ENCODE data around the gene EAPP. TPM values are rescaled to one million over a fixed set of nuclear protein-coding genes. Genes with fewer than 3 reads are reported as not detected.
"Not testable (repeated sequence)": the region's sequence is repeated elsewhere in the genome, so short reads cannot be mapped to it uniquely, and the experiment has no call there.

EAPP gene
- total RNA-seq, 5 donors from 2014 or later (not counting 1 experiment from before 2014, with no cell fraction given), result 48.9 to 77.7 (median 53.6) TPM

GRCh38 chr14:34549276-34549966 lies 9.9 kb upstream of the EAPP start:
- H3K4me1 ChIP-seq (ENCODE audit: control insufficient read depth in 1 of 2, extremely low read depth in 1 of 2, insufficient read depth in 2 of 2, low read length in 2 of 2); POLR2A ChIA-PET; H3K9me3 ChIP-seq; H3K27ac ChIP-seq (ENCODE audit: low read length); H3K27me3 ChIP-seq (replicated peaks in 1 of 2; ENCODE audit: control insufficient read depth in 2 of 2, extremely low read depth in 1 of 2, insufficient read depth in 2 of 2, low read length in 1 of 2); H3K9me3 Mint-ChIP-seq; DNase-seq; ATAC-seq (replicated peaks in 1 of 4); H3K4me3 ChIP-seq (ENCODE audit: control insufficient read depth in 1 of 2, extremely low read depth in 1 of 2, low read length in 1 of 2); H3K36me3 Mint-ChIP-seq; H3K36me3 ChIP-seq (ENCODE audit: control insufficient read depth in 2 of 2, extremely low read depth in 1 of 2, insufficient read depth in 1 of 2, low read length in 1 of 2); H3K27me3 Mint-ChIP-seq: not testable (repeated sequence)
- 93% methylated on average over 6 of the region's 19 CpGs for WGBS (ENCODE audit: insufficient coverage)
- Mint-ChIP-seq H3K27ac (peak overlapping the region in 1 of 2 donors; percentile 5), H3K4me1 (peaks cover 5 to 17% (median 8%) of the 10 kb centered on the region in 3 donors), H3K4me3 (peak overlapping the region in 1 of 3 donors; percentile 20)
- CTCF ChIA-PET, result interaction anchor here in 1 of 2 donors (0.6 kb wide), 1 partner anchor 493 kb away, joined by 3 read pairs; no protein-coding TSS in a partner anchor

- Histone ChIP-seq H3K27ac (ENCODE audit: low read length) (no peak overlapping the region), H3K4me3 (ENCODE audit: control insufficient read depth in 1 of 2, extremely low read depth in 1 of 2, low read length in 1 of 2) (no peak overlapping the region), H3K9me3 (no peaks in the 10 kb centered on the region), H3K27me3 (replicated peaks in 1 of 2; ENCODE audit: control insufficient read depth in 2 of 2, extremely low read depth in 1 of 2, insufficient read depth in 2 of 2, low read length in 1 of 2) (no peaks in the 10 kb centered on the region), H3K36me3 (ENCODE audit: control insufficient read depth in 2 of 2, extremely low read depth in 1 of 2, insufficient read depth in 1 of 2, low read length in 1 of 2) (no peaks in the 10 kb centered on the region), H3K4me1 (ENCODE audit: control insufficient read depth in 1 of 2, extremely low read depth in 1 of 2, insufficient read depth in 2 of 2, low read length in 2 of 2) (peaks cover 2 to 5% of the 10 kb centered on the region in 2 experiments)
- Mint-ChIP-seq H3K27me3 (no peaks in the 10 kb centered on the region), H3K36me3 (no peaks in the 10 kb centered on the region), H3K9me3 (peaks cover 0 to 8% (median 5%) of the 10 kb centered on the region in 3 donors), H3K4me3 (peak overlapping the region in 2 of 3 donors; percentile 28 to 29), H3K27ac (peak overlapping the region in 1 of 2 donors; percentile 69), H3K4me1 (peaks cover 0 to 13% (median 4%) of the 10 kb centered on the region in 3 donors)
- 80% methylated on average over 2 of the region's 14 CpGs for WGBS (ENCODE audit: insufficient coverage)
- ATAC-seq (replicated peaks in 1 of 4) (no peak), DNase-seq (peak in 8 of 35 experiments; percentile 13 to 49 (median 26))
- CTCF ChIA-PET, result no interaction called here
- POLR2A ChIA-PET, result interaction anchor here in 1 of 2 donors (0.6 to 0.7 kb wide), 2 partner anchors 9 to 854 kb away, joined by 3 to 8 read pairs; no protein-coding TSS in a partner anchor
These were observed 9.0 kb upstream of the EAPP start for GRCh38 chr14:34548472-34548981.

GRCh38 chr14:34547136-34547520 lies 7.6 kb upstream of the EAPP start:
- H3K9me3 Mint-ChIP-seq; H3K27ac ChIP-seq (ENCODE audit: low read length); H3K9me3 ChIP-seq; H3K36me3 Mint-ChIP-seq; H3K4me3 ChIP-seq (ENCODE audit: control insufficient read depth in 1 of 2, extremely low read depth in 1 of 2, low read length in 1 of 2); POLR2A ChIA-PET; H3K4me3 Mint-ChIP-seq; H3K27ac Mint-ChIP-seq; H3K4me1 ChIP-seq (ENCODE audit: control insufficient read depth in 1 of 2, extremely low read depth in 1 of 2, insufficient read depth in 2 of 2, low read length in 2 of 2); DNase-seq; H3K27me3 ChIP-seq (replicated peaks in 1 of 2; ENCODE audit: control insufficient read depth in 2 of 2, extremely low read depth in 1 of 2, insufficient read depth in 2 of 2, low read length in 1 of 2); CTCF ChIA-PET; H3K36me3 ChIP-seq (ENCODE audit: control insufficient read depth in 2 of 2, extremely low read depth in 1 of 2, insufficient read depth in 1 of 2, low read length in 1 of 2); H3K27me3 Mint-ChIP-seq: not testable (repeated sequence)
- peaks cover 0 to 13% (median 4%) of the 10 kb centered on the region in 3 donors for H3K4me1 Mint-ChIP-seq
- no CpG with 5 or more reads among the region's 16 CpGs for WGBS (ENCODE audit: insufficient coverage)
- ATAC-seq (replicated peaks in 1 of 4), result peak; percentile 2 to 48 (median 4)

- POLR2A ChIA-PET, H3K27ac Mint-ChIP-seq: not testable (repeated sequence)
- no CpG with 5 or more reads among the region's 68 CpGs for WGBS (ENCODE audit: insufficient coverage)
These were observed 7.0 kb upstream of the EAPP start for GRCh38 chr14:34546272-34547135.

GRCh38 chr14:34540181-34541059 lies 919 bp upstream of the EAPP start:
- 95% methylated on average over 10 of the region's 19 CpGs for WGBS (ENCODE audit: insufficient coverage)
- H3K9me3 Mint-ChIP-seq; ATAC-seq (replicated peaks in 1 of 4); H3K27me3 ChIP-seq (replicated peaks in 1 of 2; ENCODE audit: control insufficient read depth in 2 of 2, extremely low read depth in 1 of 2, insufficient read depth in 2 of 2, low read length in 1 of 2); CTCF ChIA-PET; H3K36me3 Mint-ChIP-seq; H3K27me3 Mint-ChIP-seq; H3K9me3 ChIP-seq: not testable (repeated sequence)
- Histone ChIP-seq H3K36me3 (ENCODE audit: control insufficient read depth in 2 of 2, extremely low read depth in 1 of 2, insufficient read depth in 1 of 2, low read length in 1 of 2) (peaks cover 0 to 24% of the 10 kb centered on the region in 2 donors), H3K27ac (ENCODE audit: low read length) (peak overlapping the region; percentile 90), H3K4me3 (ENCODE audit: control insufficient read depth in 1 of 2, extremely low read depth in 1 of 2, low read length in 1 of 2) (peak overlapping the region; percentile 96 to 97), H3K4me1 (ENCODE audit: control insufficient read depth in 1 of 2, extremely low read depth in 1 of 2, insufficient read depth in 2 of 2, low read length in 2 of 2) (peaks cover 18 to 32% of the 10 kb centered on the region in 2 experiments)
- H3K4me3 Mint-ChIP-seq, result peak overlapping the region; percentile 99
- peak in 1 of 35 experiments; percentile 20 for DNase-seq
- H3K27ac Mint-ChIP-seq, result peak overlapping the region; percentile 97 to 99
- POLR2A ChIA-PET, result interaction anchor here (0.6 to 0.7 kb wide), 3 partner anchors 8 to 583 kb away, joined by 3 read pairs; no protein-coding TSS in a partner anchor
- peaks cover 35 to 41% (median 36%) of the 10 kb centered on the region in 3 donors for H3K4me1 Mint-ChIP-seq

More at GRCh38 chr14:34546272-34547135, 7.0 kb upstream of the EAPP start:
- H3K27ac ChIP-seq (ENCODE audit: low read length); H3K4me3 Mint-ChIP-seq; H3K27me3 Mint-ChIP-seq; H3K9me3 Mint-ChIP-seq; DNase-seq; H3K27me3 ChIP-seq (replicated peaks in 1 of 2; ENCODE audit: control insufficient read depth in 2 of 2, extremely low read depth in 1 of 2, insufficient read depth in 2 of 2, low read length in 1 of 2); H3K4me3 ChIP-seq (ENCODE audit: control insufficient read depth in 1 of 2, extremely low read depth in 1 of 2, low read length in 1 of 2); H3K36me3 ChIP-seq (ENCODE audit: control insufficient read depth in 2 of 2, extremely low read depth in 1 of 2, insufficient read depth in 1 of 2, low read length in 1 of 2); H3K4me1 ChIP-seq (ENCODE audit: control insufficient read depth in 1 of 2, extremely low read depth in 1 of 2, insufficient read depth in 2 of 2, low read length in 2 of 2); H3K4me1 Mint-ChIP-seq; CTCF ChIA-PET; H3K36me3 Mint-ChIP-seq; H3K9me3 ChIP-seq: not testable (repeated sequence)
- ATAC-seq (replicated peaks in 1 of 4), result peak; percentile 76 to 82 (median 77)

Data from T-cell (primary cell).